Measurements from ENCODE around the gene PTPRD.

The PTPRD gene

DNA sequence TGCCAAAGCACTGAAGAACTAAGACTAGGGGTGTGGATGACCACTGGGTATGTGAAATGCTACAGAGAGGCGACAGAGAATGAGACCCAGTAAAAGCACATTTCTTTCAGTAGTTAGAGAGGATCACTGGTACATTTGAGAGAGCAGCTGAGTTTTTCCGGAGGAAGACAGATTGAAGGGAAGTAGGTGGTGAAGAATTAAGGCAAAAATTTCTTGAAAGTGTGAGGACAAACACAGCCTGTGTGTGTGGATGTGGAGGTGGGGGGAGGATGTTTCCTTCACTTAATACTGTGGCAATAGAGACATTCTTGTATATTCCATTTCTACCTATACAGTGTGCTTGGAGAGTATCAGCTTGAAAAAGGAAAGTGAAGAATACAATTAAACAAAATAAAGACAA is 1942.1 kb downstream of the PTPRD start:
- no peak for DNase-seq (ENCODE audit: low read depth)
- Histone ChIP-seq H3K27me3 (replicated peaks; ENCODE audit: control insufficient read depth, insufficient read depth, low read length) (no peaks in the 10 kb centered on the region), H3K9ac (ENCODE audit: low read length) (no peak overlapping the region), H3K4me3 (ENCODE audit: low read length) (no peak overlapping the region), H3K36me3 (ENCODE audit: control insufficient read depth, insufficient read depth, low read length, severe bottlenecking) (no peaks in the 10 kb centered on the region), H3K4me1 (ENCODE audit: control insufficient read depth, insufficient read depth, low read length) (peaks cover 8% of the 10 kb centered on the region), H3K9me3 (ENCODE audit: control insufficient read depth, low read length) (no peaks in the 10 kb centered on the region)

GRCh38 chr9:8668751-8669150 is 1944.1 kb downstream of the PTPRD start:
- no peak overlapping the region for H3K4me3 ChIP-seq (ENCODE audit: low read length)
- no peak for DNase-seq (ENCODE audit: low read depth)
- peaks cover 11% of the 10 kb centered on the region for H3K4me1 ChIP-seq (ENCODE audit: control insufficient read depth, insufficient read depth, low read length)
- H3K9me3 ChIP-seq (ENCODE audit: control insufficient read depth, low read length) = no peaks in the 10 kb centered on the region
- no peaks in the 10 kb centered on the region for H3K36me3 ChIP-seq (ENCODE audit: control insufficient read depth, insufficient read depth, low read length, severe bottlenecking)
- H3K9ac ChIP-seq (ENCODE audit: low read length) = no peak overlapping the region
- H3K27me3 ChIP-seq (replicated peaks; ENCODE audit: control insufficient read depth, insufficient read depth, low read length) = no peaks in the 10 kb centered on the region

GRCh38 chr9:8668231-8668630 is 1944.6 kb downstream of the PTPRD start:
- Histone ChIP-seq H3K4me3 (ENCODE audit: low read length) (no peak overlapping the region), H3K9ac (ENCODE audit: low read length) (no peak overlapping the region), H3K9me3 (ENCODE audit: control insufficient read depth, low read length) (no peaks in the 10 kb centered on the region), H3K27me3 (replicated peaks; ENCODE audit: control insufficient read depth, insufficient read depth, low read length) (no peaks in the 10 kb centered on the region), H3K36me3 (ENCODE audit: control insufficient read depth, insufficient read depth, low read length, severe bottlenecking) (no peaks in the 10 kb centered on the region), H3K4me1 (ENCODE audit: control insufficient read depth, insufficient read depth, low read length) (peaks cover 11% of the 10 kb centered on the region)
- no peak for DNase-seq (ENCODE audit: low read depth)

- H3K9me3 ChIP-seq (ENCODE audit: control insufficient read depth, low read length) = no peaks in the 10 kb centered on the region
- DNase-seq (ENCODE audit: low read depth) = no peak
- no peak overlapping the region for H3K4me3 ChIP-seq (ENCODE audit: low read length)
- H3K27me3 ChIP-seq (replicated peaks; ENCODE audit: control insufficient read depth, insufficient read depth, low read length) = no peaks in the 10 kb centered on the region
- peaks cover 11% of the 10 kb centered on the region for H3K4me1 ChIP-seq (ENCODE audit: control insufficient read depth, insufficient read depth, low read length)
- H3K9ac ChIP-seq (ENCODE audit: low read length) = no peak overlapping the region
- H3K36me3 ChIP-seq (ENCODE audit: control insufficient read depth, insufficient read depth, low read length, severe bottlenecking) = no peaks in the 10 kb centered on the region
Observed at GRCh38 chr9:8666060-8666459, 1946.7 kb downstream of the PTPRD start.

- H3K4me1 ChIP-seq (ENCODE audit: control insufficient read depth, insufficient read depth, low read length) = peaks cover 21% of the 10 kb centered on the region
- DNase-seq (ENCODE audit: low read depth) = no peak
- no peak overlapping the region for H3K9ac ChIP-seq (ENCODE audit: low read length)
- H3K36me3 ChIP-seq (ENCODE audit: control insufficient read depth, insufficient read depth, low read length, severe bottlenecking) = no peaks in the 10 kb centered on the region
- no peaks in the 10 kb centered on the region for H3K27me3 ChIP-seq (replicated peaks; ENCODE audit: control insufficient read depth, insufficient read depth, low read length)
- peak overlapping the region; percentile 20 for H3K4me3 ChIP-seq (ENCODE audit: low read length)
- no peaks in the 10 kb centered on the region for H3K9me3 ChIP-seq (ENCODE audit: control insufficient read depth, low read length)
Observed at GRCh38 chr9:8660383-8660782, 1952.4 kb downstream of the PTPRD start.

GRCh38 chr9:8659108-8659507 is 1953.7 kb downstream of the PTPRD start:
- H3K36me3 ChIP-seq (ENCODE audit: control insufficient read depth, insufficient read depth, low read length, severe bottlenecking) = no peaks in the 10 kb centered on the region
- no peak for DNase-seq (ENCODE audit: low read depth)
- H3K9ac ChIP-seq (ENCODE audit: low read length) = no peak overlapping the region
- no peaks in the 10 kb centered on the region for H3K9me3 ChIP-seq (ENCODE audit: control insufficient read depth, low read length)
- no peak overlapping the region for H3K4me3 ChIP-seq (ENCODE audit: low read length)
- peaks cover 21% of the 10 kb centered on the region for H3K4me1 ChIP-seq (ENCODE audit: control insufficient read depth, insufficient read depth, low read length)
- no peaks in the 10 kb centered on the region for H3K27me3 ChIP-seq (replicated peaks; ENCODE audit: control insufficient read depth, insufficient read depth, low read length)

GRCh38 chr9:8655071-8655470 is 1957.7 kb downstream of the PTPRD start:
- Histone ChIP-seq H3K9me3 (ENCODE audit: control insufficient read depth, low read length) (no peaks in the 10 kb centered on the region), H3K36me3 (ENCODE audit: control insufficient read depth, insufficient read depth, low read length, severe bottlenecking) (no peaks in the 10 kb centered on the region), H3K27me3 (replicated peaks; ENCODE audit: control insufficient read depth, insufficient read depth, low read length) (no peaks in the 10 kb centered on the region), H3K4me1 (ENCODE audit: control insufficient read depth, insufficient read depth, low read length) (peaks cover 14% of the 10 kb centered on the region), H3K9ac (ENCODE audit: low read length) (no peak overlapping the region), H3K4me3 (ENCODE audit: low read length) (no peak overlapping the region)
- DNase-seq (ENCODE audit: low read depth) = no peak

DNA sequence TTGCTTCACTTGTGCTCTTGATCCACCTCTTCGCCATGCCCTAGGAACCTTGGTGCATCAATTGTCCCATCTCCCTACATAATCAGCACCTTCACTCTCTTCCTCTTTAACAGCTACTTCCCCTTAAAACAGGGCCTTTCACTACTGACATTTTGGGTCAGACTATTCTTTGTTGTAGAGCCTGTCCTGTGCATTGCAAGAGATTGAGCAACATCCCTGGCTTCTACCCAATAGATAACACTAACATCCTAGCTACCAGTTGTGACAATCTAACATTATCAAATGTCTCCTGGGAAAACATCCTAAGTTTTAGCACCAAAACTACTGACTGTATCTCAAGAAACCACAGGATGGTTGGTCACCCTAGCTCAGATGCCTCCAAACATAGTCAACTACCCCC is 1958.9 kb downstream of the PTPRD start:
- Histone ChIP-seq H3K27me3 (replicated peaks; ENCODE audit: control insufficient read depth, insufficient read depth, low read length) (no peaks in the 10 kb centered on the region), H3K4me3 (ENCODE audit: low read length) (no peak overlapping the region), H3K4me1 (ENCODE audit: control insufficient read depth, insufficient read depth, low read length) (peaks cover 10% of the 10 kb centered on the region), H3K9me3 (ENCODE audit: control insufficient read depth, low read length) (no peaks in the 10 kb centered on the region), H3K36me3 (ENCODE audit: control insufficient read depth, insufficient read depth, low read length, severe bottlenecking) (no peaks in the 10 kb centered on the region), H3K9ac (ENCODE audit: low read length) (no peak overlapping the region)
- DNase-seq (ENCODE audit: low read depth) = no peak

DNA sequence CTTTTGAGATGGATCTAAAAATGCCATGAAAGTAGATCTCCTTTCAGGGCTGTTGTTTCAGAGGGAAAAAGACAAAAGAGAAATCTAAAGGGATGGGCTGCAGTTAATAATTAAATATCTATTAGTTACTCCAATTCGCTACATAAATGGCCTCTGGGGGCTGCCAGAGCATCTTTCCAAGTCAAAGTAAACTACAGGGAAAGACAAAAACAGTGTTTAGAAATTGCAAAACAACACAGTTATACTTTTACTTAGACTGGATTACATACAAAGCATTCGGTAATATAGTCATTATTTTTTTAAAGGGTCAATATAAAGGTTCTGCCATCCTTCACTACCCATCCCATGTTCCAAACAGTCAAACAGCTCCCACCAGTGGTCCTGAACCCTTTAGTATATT is 1959.7 kb downstream of the PTPRD start:
- Histone ChIP-seq H3K4me3 (ENCODE audit: low read length) (no peak overlapping the region), H3K36me3 (ENCODE audit: control insufficient read depth, insufficient read depth, low read length, severe bottlenecking) (no peaks in the 10 kb centered on the region), H3K4me1 (ENCODE audit: control insufficient read depth, insufficient read depth, low read length) (peaks cover 14% of the 10 kb centered on the region), H3K27me3 (replicated peaks; ENCODE audit: control insufficient read depth, insufficient read depth, low read length) (no peaks in the 10 kb centered on the region), H3K9ac (ENCODE audit: low read length) (no peak overlapping the region), H3K9me3 (ENCODE audit: control insufficient read depth, low read length) (no peaks in the 10 kb centered on the region)
- DNase-seq (ENCODE audit: low read depth) = no peak

DNA sequence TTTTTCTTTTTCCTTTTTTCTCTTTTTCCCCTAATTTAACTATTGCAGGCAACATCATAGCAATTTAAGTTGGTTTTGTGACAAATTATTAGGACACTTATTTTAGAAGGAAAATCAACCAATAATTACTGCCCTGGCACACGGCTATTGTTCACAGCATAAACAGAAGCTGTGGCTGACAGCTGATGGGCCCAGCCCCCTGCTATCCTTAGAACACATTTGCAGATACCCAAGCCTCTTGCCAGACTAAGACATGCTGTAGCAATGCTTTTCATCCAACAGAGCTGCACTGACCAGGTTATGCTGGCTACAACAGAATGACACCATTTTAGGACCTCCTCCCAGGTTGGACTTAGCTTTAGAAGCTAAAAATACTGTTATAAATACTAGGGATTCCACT is 1960.5 kb downstream of the PTPRD start:
- Histone ChIP-seq H3K9ac (ENCODE audit: low read length) (no peak overlapping the region), H3K27me3 (replicated peaks; ENCODE audit: control insufficient read depth, insufficient read depth, low read length) (no peaks in the 10 kb centered on the region), H3K9me3 (ENCODE audit: control insufficient read depth, low read length) (no peaks in the 10 kb centered on the region), H3K36me3 (ENCODE audit: control insufficient read depth, insufficient read depth, low read length, severe bottlenecking) (no peaks in the 10 kb centered on the region), H3K4me1 (ENCODE audit: control insufficient read depth, insufficient read depth, low read length) (peaks cover 18% of the 10 kb centered on the region), H3K4me3 (ENCODE audit: low read length) (no peak overlapping the region)
- no peak for DNase-seq (ENCODE audit: low read depth)

GRCh38 chr9:8651846-8652215 is 1961.0 kb downstream of the PTPRD start:
- DNase-seq (ENCODE audit: low read depth) = no peak
- Histone ChIP-seq H3K4me1 (ENCODE audit: control insufficient read depth, insufficient read depth, low read length) (peaks cover 18% of the 10 kb centered on the region), H3K27me3 (replicated peaks; ENCODE audit: control insufficient read depth, insufficient read depth, low read length) (no peaks in the 10 kb centered on the region), H3K9me3 (ENCODE audit: control insufficient read depth, low read length) (no peaks in the 10 kb centered on the region), H3K9ac (ENCODE audit: low read length) (no peak overlapping the region), H3K36me3 (ENCODE audit: control insufficient read depth, insufficient read depth, low read length, severe bottlenecking) (no peaks in the 10 kb centered on the region), H3K4me3 (ENCODE audit: low read length) (no peak overlapping the region)

GRCh38 chr9:8651070-8651845 is 1961.5 kb downstream of the PTPRD start:
- Histone ChIP-seq H3K9ac (ENCODE audit: low read length) (no peak overlapping the region), H3K27me3 (replicated peaks; ENCODE audit: control insufficient read depth, insufficient read depth, low read length) (no peaks in the 10 kb centered on the region), H3K4me3 (ENCODE audit: low read length) (no peak overlapping the region), H3K36me3 (ENCODE audit: control insufficient read depth, insufficient read depth, low read length, severe bottlenecking) (no peaks in the 10 kb centered on the region), H3K4me1 (ENCODE audit: control insufficient read depth, insufficient read depth, low read length) (peaks cover 18% of the 10 kb centered on the region), H3K9me3 (ENCODE audit: control insufficient read depth, low read length) (no peaks in the 10 kb centered on the region)
- no peak for DNase-seq (ENCODE audit: low read depth)
